Measurements from ENCODE around the gene RHBG.

DNA sequence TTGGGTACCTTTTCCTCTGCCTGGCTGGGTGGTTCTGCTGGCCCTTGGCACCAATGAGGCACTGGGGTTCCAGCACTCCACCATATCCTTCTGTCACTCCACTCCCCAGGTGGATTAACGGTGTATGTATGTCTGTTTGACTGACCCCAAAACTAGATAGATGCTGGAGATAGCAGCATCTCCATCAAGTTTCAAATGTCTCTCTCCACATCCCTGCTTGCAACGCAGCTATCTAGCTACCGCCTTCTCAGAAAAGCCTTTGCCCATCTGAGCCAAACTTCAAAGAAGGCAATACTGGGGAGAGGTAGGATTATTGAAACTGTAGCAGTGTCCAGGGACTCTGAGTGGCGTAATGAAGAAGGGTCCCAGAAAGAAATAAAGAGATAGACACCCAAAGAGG is 64.0 kb downstream of the RHBG start:
- TF ChIP-seq, protein P1, sequence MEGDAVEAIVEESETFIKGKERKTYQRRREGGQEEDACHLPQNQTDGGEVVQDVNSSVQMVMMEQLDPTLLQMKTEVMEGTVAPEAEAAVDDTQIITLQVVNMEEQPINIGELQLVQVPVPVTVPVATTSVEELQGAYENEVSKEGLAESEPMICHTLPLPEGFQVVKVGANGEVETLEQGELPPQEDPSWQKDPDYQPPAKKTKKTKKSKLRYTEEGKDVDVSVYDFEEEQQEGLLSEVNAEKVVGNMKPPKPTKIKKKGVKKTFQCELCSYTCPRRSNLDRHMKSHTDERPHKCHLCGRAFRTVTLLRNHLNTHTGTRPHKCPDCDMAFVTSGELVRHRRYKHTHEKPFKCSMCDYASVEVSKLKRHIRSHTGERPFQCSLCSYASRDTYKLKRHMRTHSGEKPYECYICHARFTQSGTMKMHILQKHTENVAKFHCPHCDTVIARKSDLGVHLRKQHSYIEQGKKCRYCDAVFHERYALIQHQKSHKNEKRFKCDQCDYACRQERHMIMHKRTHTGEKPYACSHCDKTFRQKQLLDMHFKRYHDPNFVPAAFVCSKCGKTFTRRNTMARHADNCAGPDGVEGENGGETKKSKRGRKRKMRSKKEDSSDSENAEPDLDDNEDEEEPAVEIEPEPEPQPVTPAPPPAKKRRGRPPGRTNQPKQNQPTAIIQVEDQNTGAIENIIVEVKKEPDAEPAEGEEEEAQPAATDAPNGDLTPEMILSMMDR (conservative IDR thresholded peaks at IDR 0.05 in 1 of 2, IDR thresholded peaks at IDR 0.05 in 1 of 2; ENCODE audit: extremely low read depth in 1 of 2, insufficient read depth in 1 of 2, low read depth in 1 of 2, low read length in 2 of 2), result no peak
- TF ChIP-seq EZH2 (IDR thresholded peaks at IDR 0.05; ENCODE audit: borderline replicate concordance, low read length), result no peak
